Measurements from ENCODE around the gene PDE2A. TPM values are rescaled to one million over a fixed set of nuclear protein-coding genes. Genes with fewer than 3 reads are reported as not detected.

Gene PDE2A
- total RNA-seq, 2 experiments from 2014 or later = 0.40 to 0.48 TPM

DNA sequence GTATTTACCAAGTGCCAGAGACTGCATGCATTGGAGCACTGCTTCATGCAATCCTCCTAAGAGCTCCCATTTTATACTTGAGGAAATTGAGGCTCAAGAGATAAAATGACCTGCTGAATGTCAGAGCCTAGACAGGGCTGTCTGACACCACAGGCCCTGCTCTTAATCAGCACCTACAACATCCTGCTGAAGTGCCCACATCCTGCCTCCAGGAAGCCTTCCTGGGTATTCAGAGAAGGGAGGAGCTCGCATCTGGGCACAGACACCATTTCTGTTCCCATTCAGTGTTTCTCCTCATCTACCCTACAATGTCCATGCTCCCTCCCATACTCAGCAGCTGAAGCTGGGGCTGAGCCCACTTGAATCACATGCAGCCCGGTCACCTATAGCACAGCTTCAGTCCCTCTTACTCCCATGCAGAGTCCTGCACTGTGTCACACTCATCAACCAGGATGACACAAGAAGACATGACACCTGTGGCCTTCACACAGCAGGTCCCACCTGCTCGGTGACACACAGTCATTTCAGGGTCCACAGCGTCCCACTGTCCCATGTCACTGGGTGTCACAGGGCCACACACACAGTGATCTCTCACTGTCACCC, 53.1 kb downstream of the PDE2A start:
- peak; percentile 32 for DNase-seq
- peaks cover 41% of the 10 kb centered on the region for H3K4me1 Mint-ChIP-seq
- no peaks in the 10 kb centered on the region for H3K36me3 Mint-ChIP-seq (ENCODE audit: low read depth)
- H3K27ac Mint-ChIP-seq = peak overlapping the region; percentile 52
- peaks cover 7% of the 10 kb centered on the region for H3K27me3 Mint-ChIP-seq
- ChIA-PET POLR2A (no interaction called here), CTCF (interaction anchor here (0.6 to 2.5 kb wide), 6 partner anchors 10 to 150 kb away, joined by 3 to 8 read pairs (median 4); no protein-coding TSS in a partner anchor)
- H3K9me3 Mint-ChIP-seq = no peaks in the 10 kb centered on the region
- peak overlapping the region; percentile 6 for H3K4me3 Mint-ChIP-seq

DNA sequence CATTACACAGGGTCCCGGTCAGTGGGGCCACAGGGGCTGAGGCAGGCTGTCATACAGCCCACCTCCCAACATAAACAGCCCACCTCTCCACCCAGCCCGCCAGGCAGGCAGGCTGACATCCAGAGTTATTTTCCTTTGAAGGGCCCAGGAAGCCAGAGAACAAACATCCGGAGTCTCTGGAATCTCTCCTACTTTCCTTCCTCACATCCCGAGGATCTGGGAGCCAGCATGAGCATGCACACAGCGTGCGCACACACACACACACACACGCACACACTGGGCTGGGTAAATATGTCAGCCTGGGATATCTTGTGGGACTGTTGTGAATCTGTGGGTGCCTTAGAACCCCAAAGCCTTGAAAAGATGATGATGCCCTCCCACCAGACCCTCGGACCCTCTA, 55.4 kb downstream of the PDE2A start:
- POLR2A ChIA-PET = no interaction called here
- no peak overlapping the region for H3K4me3 Mint-ChIP-seq
- no peaks in the 10 kb centered on the region for H3K9me3 Mint-ChIP-seq
- no peak for DNase-seq
- CTCF ChIA-PET = no interaction called here
- peaks cover 35% of the 10 kb centered on the region for H3K4me1 Mint-ChIP-seq
- H3K27me3 Mint-ChIP-seq = peaks cover 14% of the 10 kb centered on the region
- no peaks in the 10 kb centered on the region for H3K36me3 Mint-ChIP-seq (ENCODE audit: low read depth)
- H3K27ac Mint-ChIP-seq = no peak overlapping the region

DNA sequence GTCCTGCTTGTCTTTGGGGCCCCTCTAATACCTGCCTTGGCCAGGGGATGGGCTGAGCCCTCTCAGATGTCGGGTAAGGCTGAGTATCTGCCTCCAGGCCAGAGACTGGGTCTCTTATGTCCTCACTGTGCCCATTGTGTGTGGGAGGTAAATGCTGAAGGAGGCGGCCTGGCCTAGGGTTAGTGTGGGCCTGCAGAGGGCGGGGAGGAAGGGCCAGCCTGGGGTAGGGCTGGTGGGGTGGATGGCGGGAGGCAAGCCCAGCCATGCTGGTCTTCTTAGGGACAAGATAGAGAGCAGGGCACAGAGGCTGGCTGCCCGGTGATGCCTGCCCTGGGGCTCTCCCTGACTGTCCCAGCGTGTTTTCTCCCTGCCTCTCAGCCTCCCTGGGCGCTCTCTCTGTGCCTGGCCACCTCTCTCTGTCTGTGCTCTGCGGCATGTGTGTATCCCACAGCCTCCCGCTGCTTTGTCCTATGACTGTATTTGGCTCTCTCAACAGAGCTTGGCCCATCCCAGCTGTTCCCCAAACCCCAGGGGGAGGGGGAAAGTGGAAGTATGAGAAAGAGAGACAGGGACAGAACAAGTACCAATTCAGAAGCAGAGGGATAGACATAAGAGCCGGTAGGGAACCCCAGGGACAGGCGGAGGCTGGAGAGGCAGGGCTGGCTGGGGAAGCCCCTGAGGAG, 57.0 kb downstream of the PDE2A start:
- Mint-ChIP-seq H3K9me3 (no peaks in the 10 kb centered on the region), H3K27ac (no peak overlapping the region), H3K27me3 (peaks cover 12% of the 10 kb centered on the region), H3K36me3 (ENCODE audit: low read depth) (no peaks in the 10 kb centered on the region), H3K4me3 (no peak overlapping the region), H3K4me1 (peaks cover 38% of the 10 kb centered on the region)
- ChIA-PET CTCF (interaction anchor here (2.2 kb wide), 1 partner anchor 18 kb away, joined by 5 read pairs; no protein-coding TSS in a partner anchor), POLR2A (no interaction called here)
- DNase-seq = no peak

DNA sequence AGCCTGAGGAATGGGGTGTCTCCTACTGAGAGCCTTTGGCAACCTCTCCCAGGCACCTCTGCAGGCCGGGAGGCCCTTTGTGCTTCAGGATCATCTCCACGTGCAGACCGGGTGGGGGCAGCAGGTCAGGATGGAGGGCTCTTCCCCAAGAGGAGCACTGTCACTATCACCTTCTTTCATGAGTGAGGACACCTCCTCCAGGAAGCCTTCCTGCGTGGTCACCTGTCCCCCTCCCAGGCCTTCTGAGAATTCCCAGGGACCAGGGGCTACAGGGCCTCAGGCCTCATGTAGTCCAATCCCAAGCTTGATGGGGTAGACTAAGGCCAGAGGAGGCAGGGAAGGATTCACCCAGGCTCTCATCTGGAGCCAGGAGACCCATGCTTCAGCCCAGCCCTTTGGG, 57.6 kb downstream of the PDE2A start:
- H3K4me3 Mint-ChIP-seq = no peak overlapping the region
- no peaks in the 10 kb centered on the region for H3K9me3 Mint-ChIP-seq
- no peaks in the 10 kb centered on the region for H3K36me3 Mint-ChIP-seq (ENCODE audit: low read depth)
- DNase-seq = no peak
- peaks cover 18% of the 10 kb centered on the region for H3K27me3 Mint-ChIP-seq
- CTCF ChIA-PET = interaction anchor here (2.2 kb wide), 1 partner anchor 18 kb away, joined by 5 read pairs; no protein-coding TSS in a partner anchor
- peaks cover 35% of the 10 kb centered on the region for H3K4me1 Mint-ChIP-seq
- H3K27ac Mint-ChIP-seq = no peak overlapping the region
- POLR2A ChIA-PET = no interaction called here

DNA sequence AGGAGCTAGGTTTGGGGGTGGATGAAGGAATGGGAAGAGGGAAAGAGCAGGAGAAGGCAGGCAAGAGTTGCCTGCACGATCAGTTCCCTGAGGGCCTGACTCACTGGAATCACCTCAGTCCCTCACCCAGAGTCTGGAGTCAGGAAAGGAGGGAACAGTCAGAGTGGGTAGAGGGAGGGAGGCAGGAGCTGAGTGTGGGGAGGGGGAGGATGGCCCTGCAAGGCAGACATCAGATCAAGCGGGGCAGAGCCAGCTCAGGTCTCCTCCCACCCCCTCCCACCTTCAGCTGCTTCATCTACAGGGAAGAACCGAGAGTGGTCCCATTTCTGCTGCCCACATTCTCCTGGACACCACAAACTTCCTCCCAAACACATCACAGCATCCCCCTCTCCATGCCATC, 58.9 kb downstream of the PDE2A start:
- H3K4me1 Mint-ChIP-seq = peaks cover 22% of the 10 kb centered on the region
- CTCF ChIA-PET = interaction anchor here (1.1 to 2.2 kb wide), 4 partner anchors 10 to 67 kb away, joined by 3 to 5 read pairs (median 3); no protein-coding TSS in a partner anchor
- no peaks in the 10 kb centered on the region for H3K36me3 Mint-ChIP-seq (ENCODE audit: low read depth)
- DNase-seq = no peak
- no peaks in the 10 kb centered on the region for H3K9me3 Mint-ChIP-seq
- H3K4me3 Mint-ChIP-seq = no peak overlapping the region
- POLR2A ChIA-PET = no interaction called here
- H3K27me3 Mint-ChIP-seq = peaks cover 19% of the 10 kb centered on the region
- no peak overlapping the region for H3K27ac Mint-ChIP-seq

DNA sequence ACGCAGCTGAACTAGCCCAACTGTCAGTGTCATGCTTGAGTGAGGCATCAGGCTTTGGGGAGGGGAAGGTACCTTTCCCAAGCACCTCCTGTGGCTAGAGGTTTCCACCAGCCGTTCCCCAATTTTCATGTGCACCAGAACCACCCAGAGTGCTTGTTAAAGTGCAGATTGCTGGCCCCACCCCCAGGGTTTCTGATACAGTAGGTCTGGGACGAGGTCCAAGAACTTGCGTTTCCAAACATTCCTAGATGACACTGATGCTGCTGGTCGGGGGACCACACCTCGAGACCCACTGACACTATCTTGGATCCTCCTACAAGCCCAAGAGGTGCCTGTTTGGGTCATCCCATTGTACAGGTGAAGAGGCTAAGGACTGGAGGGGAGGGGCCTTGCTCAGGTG, 59.8 kb downstream of the PDE2A start:
- peaks cover 19% of the 10 kb centered on the region for H3K27me3 Mint-ChIP-seq
- H3K4me3 Mint-ChIP-seq = no peak overlapping the region
- no peak for DNase-seq
- CTCF ChIA-PET = no interaction called here
- no peaks in the 10 kb centered on the region for H3K9me3 Mint-ChIP-seq
- no peaks in the 10 kb centered on the region for H3K36me3 Mint-ChIP-seq (ENCODE audit: low read depth)
- H3K4me1 Mint-ChIP-seq = peaks cover 16% of the 10 kb centered on the region
- no peak overlapping the region for H3K27ac Mint-ChIP-seq
- POLR2A ChIA-PET = no interaction called here

DNA sequence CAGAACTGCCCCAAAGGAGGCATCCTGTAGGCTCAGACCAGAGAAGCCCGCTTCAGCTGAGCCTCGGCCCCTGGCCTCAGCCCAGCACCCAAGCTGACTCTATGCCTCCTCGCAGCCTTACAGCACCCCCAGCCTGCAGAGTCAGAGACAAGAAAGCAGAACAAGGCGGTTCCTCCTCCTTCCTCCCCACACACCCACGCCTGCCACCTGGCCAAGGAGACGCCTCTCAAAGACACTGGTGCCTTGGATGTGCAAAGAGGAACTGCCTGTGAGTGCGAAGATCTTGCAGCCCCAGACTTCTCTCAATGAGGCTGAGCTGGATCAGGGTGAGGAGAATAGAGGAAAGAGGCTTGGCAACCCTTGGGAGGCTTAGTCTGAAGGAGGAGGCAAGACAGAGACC, 60.2 kb downstream of the PDE2A start:
- no peak overlapping the region for H3K27ac Mint-ChIP-seq
- ChIA-PET POLR2A (no interaction called here), CTCF (no interaction called here)
- no peaks in the 10 kb centered on the region for H3K9me3 Mint-ChIP-seq
- H3K27me3 Mint-ChIP-seq = peaks cover 19% of the 10 kb centered on the region
- H3K36me3 Mint-ChIP-seq (ENCODE audit: low read depth) = no peaks in the 10 kb centered on the region
- DNase-seq = no peak
- peaks cover 15% of the 10 kb centered on the region for H3K4me1 Mint-ChIP-seq
- H3K4me3 Mint-ChIP-seq = no peak overlapping the region

DNA sequence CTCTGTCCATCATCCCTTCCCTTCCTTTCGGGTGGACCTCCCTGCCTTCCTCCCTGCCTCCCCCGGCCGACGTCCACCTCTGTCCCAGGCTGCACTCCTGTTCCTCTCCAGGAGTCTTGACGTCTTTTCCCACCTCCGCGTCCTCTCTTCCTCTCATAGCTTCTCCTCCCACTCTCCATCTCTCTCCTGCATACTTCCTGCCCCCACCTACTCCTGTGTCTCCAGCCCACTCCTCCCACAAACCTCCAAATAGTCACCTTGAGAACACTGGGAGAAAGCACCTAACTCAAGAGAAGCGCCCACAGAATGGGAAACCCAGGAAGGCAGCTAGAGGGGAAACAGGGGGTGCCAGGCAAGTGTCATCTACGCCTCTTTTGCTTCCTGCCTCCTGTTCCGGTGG, 60.8 kb downstream of the PDE2A start:
- POLR2A ChIA-PET = no interaction called here

DNA sequence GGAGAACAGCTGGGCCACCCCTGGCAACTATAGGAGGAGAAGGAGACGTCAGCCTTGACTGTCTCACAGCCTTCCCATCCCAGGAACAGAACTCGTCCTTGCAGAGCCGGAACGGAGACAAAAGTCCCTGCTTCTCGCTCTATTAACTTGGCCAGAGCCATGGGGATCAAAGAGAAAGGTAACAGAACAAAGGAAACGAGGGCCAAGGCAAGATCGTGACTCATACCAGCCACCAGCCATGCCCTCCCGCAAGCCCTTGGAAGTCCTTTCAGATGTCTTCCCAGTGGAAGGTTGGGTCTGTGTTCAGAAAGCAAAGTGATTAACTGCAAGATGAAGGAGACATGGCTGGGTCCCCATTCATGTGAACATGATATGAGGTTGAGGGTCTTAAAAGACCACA, 64.7 kb downstream of the PDE2A start:
- Mint-ChIP-seq H3K36me3 (ENCODE audit: low read depth) (no peaks in the 10 kb centered on the region), H3K9me3 (no peaks in the 10 kb centered on the region), H3K27me3 (peaks cover 25% of the 10 kb centered on the region), H3K4me3 (no peak overlapping the region), H3K27ac (no peak overlapping the region), H3K4me1 (peaks cover 15% of the 10 kb centered on the region)
- ChIA-PET POLR2A (no interaction called here), CTCF (interaction anchor here (1.0 to 1.3 kb wide), 5 partner anchors 13 to 111 kb away, joined by 3 to 5 read pairs (median 3); no protein-coding TSS in a partner anchor)
- no peak for DNase-seq

More for the DNA sequence above, 60.8 kb downstream of the PDE2A start:
- Mint-ChIP-seq H3K4me3 (no peak overlapping the region), H3K4me1 (peaks cover 15% of the 10 kb centered on the region), H3K36me3 (ENCODE audit: low read depth) (no peaks in the 10 kb centered on the region), H3K9me3 (no peaks in the 10 kb centered on the region), H3K27me3 (peaks cover 19% of the 10 kb centered on the region), H3K27ac (no peak overlapping the region)
- DNase-seq = no peak
- CTCF ChIA-PET = no interaction called here

DNA sequence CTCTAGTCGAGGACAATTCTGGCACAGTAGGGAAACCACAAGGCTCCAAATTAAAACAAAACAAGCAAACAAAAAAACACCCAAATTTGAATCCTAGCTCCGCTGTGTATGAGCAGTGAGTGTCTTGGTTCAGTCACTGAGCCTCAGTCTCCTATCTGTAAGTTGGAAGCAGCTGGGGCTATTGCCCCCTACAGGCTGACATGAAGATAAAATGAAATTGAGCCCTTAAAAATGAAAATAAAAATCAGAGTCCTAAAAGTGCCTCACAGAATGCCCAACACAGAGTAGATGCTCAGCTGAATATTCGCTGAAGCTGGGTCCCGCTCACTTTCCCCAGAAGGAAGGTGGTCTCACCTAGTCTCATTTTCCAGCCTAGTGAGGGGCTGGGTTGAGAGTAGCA, 65.2 kb downstream of the PDE2A start:
- DNase-seq = peak; percentile 16
- no peak overlapping the region for H3K4me3 Mint-ChIP-seq
- no peaks in the 10 kb centered on the region for H3K9me3 Mint-ChIP-seq
- ChIA-PET CTCF (interaction anchor here (1.0 to 1.3 kb wide), 6 partner anchors 13 to 112 kb away, joined by 3 to 5 read pairs (median 3); no protein-coding TSS in a partner anchor), POLR2A (no interaction called here)
- peaks cover 22% of the 10 kb centered on the region for H3K27me3 Mint-ChIP-seq
- no peak overlapping the region for H3K27ac Mint-ChIP-seq
- H3K4me1 Mint-ChIP-seq = peaks cover 14% of the 10 kb centered on the region
- no peaks in the 10 kb centered on the region for H3K36me3 Mint-ChIP-seq (ENCODE audit: low read depth)

DNA sequence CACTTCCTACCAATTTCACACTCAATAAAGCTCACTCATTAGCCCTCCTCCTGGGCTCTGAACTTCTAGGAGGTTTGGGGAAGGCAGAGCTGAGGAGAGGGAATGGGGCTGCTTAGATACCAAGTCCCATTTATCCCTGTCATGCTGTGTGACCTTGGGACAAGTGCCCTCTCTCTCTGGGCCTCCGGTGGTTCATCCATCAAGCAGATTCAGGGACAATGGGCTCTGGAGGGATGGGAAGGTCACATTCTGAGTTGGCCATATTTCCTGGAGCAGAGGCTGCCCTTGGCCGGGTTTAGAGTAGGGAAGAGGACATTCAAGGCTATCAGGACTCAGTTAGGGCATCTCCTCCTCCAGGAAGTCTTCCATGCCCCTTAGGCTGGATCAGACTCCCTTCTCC, 66.7 kb downstream of the PDE2A start:
- H3K9me3 Mint-ChIP-seq = no peaks in the 10 kb centered on the region
- ChIA-PET CTCF (interaction anchor here (0.9 to 1.4 kb wide), 2 partner anchors 22 to 31 kb away, joined by 4 read pairs; no protein-coding TSS in a partner anchor), POLR2A (no interaction called here)
- no peak for DNase-seq
- peaks cover 4% of the 10 kb centered on the region for H3K4me1 Mint-ChIP-seq
- H3K27ac Mint-ChIP-seq = no peak overlapping the region
- H3K27me3 Mint-ChIP-seq = peaks cover 18% of the 10 kb centered on the region
- H3K36me3 Mint-ChIP-seq (ENCODE audit: low read depth) = no peaks in the 10 kb centered on the region
- H3K4me3 Mint-ChIP-seq = no peak overlapping the region

DNA sequence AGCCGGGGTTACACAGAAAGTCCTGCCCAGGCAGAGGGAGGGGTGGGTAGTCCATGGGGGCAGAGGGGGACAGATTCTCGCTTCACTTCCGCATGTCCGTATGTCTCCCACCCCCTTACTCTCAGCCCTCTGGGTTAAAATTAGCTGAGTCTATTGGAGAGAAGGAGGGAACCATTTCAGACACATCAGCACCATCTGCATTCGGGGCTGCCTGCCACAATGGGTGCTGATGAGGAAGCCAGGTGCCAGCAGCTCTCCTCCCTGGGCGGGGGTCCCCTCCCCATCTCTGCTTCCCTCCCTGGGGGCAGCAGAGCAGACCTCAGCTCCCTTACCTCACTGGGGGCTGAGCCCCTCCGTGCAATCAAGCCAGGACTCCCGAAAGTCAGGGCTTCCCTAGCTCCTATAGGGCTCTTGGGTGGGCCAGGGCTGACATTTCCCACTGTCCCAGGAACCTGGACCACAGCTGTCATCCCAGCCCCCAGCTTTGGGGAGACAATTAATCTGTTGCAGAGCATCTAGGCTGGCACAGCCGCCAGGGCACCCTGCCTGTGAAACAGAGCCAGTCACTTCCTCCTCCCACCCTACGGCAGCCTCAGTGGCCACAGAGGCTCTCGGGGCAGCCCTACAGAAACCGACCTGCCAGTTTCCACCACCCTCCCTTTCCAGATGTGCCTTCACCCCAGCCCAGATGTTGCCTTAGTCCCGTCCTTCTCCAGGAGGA, 67.3 kb downstream of the PDE2A start:
- Mint-ChIP-seq H3K27ac (no peak overlapping the region), H3K9me3 (no peaks in the 10 kb centered on the region), H3K4me3 (no peak overlapping the region), H3K36me3 (ENCODE audit: low read depth) (no peaks in the 10 kb centered on the region), H3K4me1 (no peaks in the 10 kb centered on the region), H3K27me3 (peaks cover 13% of the 10 kb centered on the region)
- DNase-seq = no peak
- POLR2A ChIA-PET = no interaction called here
- CTCF ChIA-PET = interaction anchor here (0.9 to 1.4 kb wide), 2 partner anchors 23 to 32 kb away, joined by 4 read pairs; no protein-coding TSS in a partner anchor
